ENCODE results near the gene NID1.

DNA sequence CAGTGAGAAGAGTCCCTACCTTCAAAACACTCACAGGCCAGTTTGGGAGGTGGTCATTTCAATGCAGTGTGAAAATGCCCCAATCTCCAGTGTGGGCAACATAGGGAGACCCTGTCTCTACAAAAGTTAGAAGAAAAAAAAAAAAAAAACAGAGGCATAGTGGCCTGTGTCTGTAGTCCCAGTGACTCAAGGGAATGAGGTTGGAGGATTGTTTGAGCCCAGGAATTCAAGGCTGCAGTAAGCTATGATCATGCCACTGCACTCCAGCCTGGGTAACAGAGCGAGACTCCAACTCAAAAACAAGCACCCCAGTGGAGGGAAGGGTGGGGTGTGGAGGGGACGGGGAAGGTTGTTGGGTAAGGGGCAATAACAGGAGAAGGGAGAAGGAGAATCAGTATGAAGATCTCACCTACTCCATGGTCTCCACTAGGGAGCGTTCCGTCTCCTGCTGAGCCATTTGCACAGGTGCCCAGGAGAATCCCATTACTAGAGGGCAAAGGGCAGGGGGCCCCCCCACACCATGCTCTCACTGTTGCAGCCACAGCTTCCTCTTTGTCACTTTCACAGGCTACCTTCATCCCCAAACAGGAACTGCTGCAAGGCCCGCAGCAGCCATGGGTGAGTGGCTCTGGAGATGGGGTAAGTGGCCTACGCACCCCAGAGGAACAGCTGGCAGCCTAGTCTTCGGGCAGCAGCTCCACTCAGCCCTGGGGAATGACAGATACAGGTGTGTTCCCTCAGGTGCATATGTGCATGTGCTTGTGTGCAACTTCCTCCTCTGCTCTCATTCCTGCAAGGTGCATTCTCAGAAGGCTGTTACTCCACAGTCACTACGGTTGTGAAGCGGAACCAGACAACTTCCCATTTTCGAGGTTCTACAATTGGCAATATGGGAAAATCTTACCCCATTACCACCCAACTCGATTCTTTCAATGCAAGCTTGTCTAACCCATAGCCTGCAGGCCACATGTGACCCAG, 110.3 kb downstream of the NID1 start:
- TF ChIP-seq POLR2A (IDR thresholded peaks at IDR 0.05; ENCODE audit: low read depth, low read length) (no peak), POLR2AphosphoS5 (IDR thresholded peaks at IDR 0.05; ENCODE audit: low read depth, low read length) (no peak), TAF1 (IDR thresholded peaks at IDR 0.05; ENCODE audit: low read depth, low read length) (no peak)
